8988T (cell line): Measurements from ENCODE around the gene C3orf20.

Experiments
- DNase-seq: peaks from one replicate; pipeline ENCODE4 v3.0.0; 2011

C3orf20 gene

GRCh38 chr3:14761866-14762265 is 86.9 kb downstream of the C3orf20 start:
- no peak for DNase-seq

GRCh38 chr3:14762701-14763100 is 87.8 kb downstream of the C3orf20 start:
- no peak for DNase-seq

GRCh38 chr3:14764331-14765059 is 89.6 kb downstream of the C3orf20 start:
- DNase-seq = no peak

- no peak for DNase-seq
Measured at GRCh38 chr3:14765060-14765400, 90.1 kb downstream of the C3orf20 start.

GRCh38 chr3:14765576-14766427 is 90.9 kb downstream of the C3orf20 start:
- DNase-seq = no peak

GRCh38 chr3:14766428-14767244 is 91.7 kb downstream of the C3orf20 start:
- peak; percentile 2 for DNase-seq

- DNase-seq = peak; percentile 13
Measured at GRCh38 chr3:14767245-14768051, 92.5 kb downstream of the C3orf20 start.

- DNase-seq = peak; percentile 13
Measured at GRCh38 chr3:14768182-14768790, 93.3 kb downstream of the C3orf20 start.

GRCh38 chr3:14768881-14769280 is 93.9 kb downstream of the C3orf20 start:
- peak; percentile 9 for DNase-seq

GRCh38 chr3:14769544-14770325 is 94.8 kb downstream of the C3orf20 start:
- DNase-seq = peak; percentile 13

- DNase-seq = peak; percentile 12
Measured at GRCh38 chr3:14770591-14770990, 95.7 kb downstream of the C3orf20 start.

- peak; percentile 11 for DNase-seq
Measured at GRCh38 chr3:14771593-14772497, 96.9 kb downstream of the C3orf20 start.

- DNase-seq = peak; percentile 10
Measured at GRCh38 chr3:14772533-14773138, 97.7 kb downstream of the C3orf20 start.

- DNase-seq = no peak
Measured at GRCh38 chr3:14773281-14773680, 98.3 kb downstream of the C3orf20 start.

- no peak for DNase-seq
Measured at GRCh38 chr3:14773691-14774128, 98.8 kb downstream of the C3orf20 start.

GRCh38 chr3:14774431-14774830 is 99.5 kb downstream of the C3orf20 start:
- no peak for DNase-seq

- no peak for DNase-seq
Measured at GRCh38 chr3:14775011-14775410, 100.1 kb downstream of the C3orf20 start.

GRCh38 chr3:14775563-14775962 is 100.6 kb downstream of the C3orf20 start:
- DNase-seq = no peak

GRCh38 chr3:14779069-14779685 is 104.2 kb downstream of the C3orf20 start:
- no peak for DNase-seq
